T-helper 9 cell (primary cell): ENCODE data around the gene NFATC1.

Experiments
- DNase-seq: peaks from one replicate; pipeline ENCODE4 v3.0.0-alpha.2; 2020

NFATC1 gene

DNA sequence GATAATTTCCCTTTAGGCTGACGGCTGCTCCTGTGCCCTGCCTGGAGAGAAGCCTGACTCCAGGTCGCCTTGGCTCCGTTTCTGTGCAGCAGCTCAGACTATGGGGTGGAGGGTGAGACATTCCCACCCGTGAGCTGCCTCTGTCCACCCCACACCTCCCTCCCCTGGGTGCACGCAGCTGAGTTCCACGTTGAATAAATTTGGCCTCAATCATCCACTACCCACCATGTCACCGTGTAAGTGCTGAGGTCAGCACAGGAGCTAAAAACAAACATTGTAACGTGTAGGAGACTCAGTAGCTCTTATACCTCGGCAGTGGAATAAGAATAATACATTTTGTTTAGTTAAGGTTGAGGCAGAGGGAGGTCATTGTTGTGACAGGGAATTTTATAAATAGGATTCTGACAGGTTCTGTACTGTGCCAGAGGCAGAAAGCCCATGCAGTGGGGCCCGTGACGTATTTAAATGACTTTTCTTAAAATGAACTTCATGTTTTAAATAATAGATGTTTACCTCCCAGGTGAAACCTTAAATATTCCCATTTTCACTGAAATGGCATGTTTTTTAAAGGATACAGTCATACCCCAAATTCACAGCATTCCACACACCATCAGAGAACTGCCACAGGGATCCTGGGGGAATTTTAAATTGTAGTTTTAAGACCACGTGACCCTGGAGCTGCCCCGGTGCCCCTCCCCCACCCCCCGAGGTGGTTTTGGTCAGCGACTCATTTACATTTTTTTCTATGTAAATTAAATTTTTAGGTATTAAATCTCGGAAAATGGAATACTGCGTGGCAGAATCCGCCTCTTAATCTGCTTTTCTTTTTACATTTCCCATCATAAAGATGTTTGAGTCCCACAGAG is 50.2 kb downstream of the NFATC1 start:
- no peak for DNase-seq

DNA sequence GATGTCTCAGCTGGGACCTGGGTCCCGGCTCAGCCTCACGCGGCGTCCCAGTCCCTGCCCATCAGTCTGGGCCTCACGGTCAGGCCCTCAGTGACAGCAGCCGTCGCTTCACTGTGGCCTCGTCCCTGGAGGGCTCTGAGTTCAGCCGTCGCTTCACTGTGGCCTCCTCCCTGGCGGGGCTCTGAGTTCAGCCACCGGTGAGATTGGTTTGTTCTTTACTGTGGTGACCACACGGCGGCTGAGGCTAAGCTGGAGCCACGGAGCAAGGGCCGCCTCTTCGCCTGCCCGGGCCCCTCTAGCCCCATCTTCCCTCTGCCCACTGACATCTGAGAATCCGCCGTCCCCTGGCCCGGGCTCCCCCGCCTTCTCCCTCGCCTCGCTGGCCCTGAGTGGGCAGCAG is 51.2 kb downstream of the NFATC1 start:
- DNase-seq: no peak

DNA sequence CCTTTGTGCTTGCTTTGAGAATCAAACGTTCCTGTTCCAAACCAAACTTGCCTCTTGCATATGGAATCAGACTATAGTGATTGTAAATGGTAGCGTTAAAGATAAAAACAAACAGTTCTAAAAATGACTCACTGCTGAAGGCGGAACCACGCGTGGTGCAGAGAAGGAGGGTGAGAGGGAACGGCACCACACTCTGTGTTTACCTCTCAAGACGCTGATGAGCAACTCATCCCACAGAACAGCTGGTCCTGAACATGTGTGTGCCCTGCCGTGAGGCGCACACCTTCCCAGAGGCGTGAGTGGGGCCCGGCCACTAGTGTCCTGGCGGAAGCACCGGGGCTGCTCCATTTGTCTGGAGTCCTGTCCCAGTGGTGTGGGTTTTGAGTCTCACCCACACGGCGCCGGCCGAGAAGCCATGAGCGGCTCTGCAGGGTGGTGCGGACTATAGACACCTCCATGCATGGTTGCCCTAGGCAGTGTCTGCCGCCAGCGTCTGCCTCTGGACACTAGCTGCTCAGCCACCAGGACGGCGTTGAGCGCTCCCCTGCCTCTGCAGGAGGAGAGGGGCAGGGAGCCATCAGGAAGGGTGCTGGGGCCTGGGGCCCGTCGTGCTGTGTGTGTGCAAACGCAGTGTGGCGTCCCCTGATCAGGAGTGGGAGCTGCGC is 52.1 kb downstream of the NFATC1 start:
- no peak for DNase-seq

DNA sequence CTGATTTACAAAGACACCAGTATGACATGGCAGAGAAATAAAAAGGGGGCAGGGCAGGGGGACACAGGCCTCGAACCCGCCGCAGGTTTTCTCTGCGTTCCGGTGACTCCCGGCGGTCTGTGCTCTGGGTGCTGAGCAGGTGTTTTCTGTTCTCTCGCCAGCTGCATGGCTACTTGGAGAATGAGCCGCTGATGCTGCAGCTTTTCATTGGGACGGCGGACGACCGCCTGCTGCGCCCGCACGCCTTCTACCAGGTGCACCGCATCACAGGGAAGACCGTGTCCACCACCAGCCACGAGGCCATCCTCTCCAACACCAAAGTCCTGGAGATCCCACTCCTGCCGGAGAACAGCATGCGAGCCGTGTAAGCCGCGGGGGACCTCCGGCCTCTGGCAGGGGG is 52.9 kb downstream of the NFATC1 start:
- no peak for DNase-seq

DNA sequence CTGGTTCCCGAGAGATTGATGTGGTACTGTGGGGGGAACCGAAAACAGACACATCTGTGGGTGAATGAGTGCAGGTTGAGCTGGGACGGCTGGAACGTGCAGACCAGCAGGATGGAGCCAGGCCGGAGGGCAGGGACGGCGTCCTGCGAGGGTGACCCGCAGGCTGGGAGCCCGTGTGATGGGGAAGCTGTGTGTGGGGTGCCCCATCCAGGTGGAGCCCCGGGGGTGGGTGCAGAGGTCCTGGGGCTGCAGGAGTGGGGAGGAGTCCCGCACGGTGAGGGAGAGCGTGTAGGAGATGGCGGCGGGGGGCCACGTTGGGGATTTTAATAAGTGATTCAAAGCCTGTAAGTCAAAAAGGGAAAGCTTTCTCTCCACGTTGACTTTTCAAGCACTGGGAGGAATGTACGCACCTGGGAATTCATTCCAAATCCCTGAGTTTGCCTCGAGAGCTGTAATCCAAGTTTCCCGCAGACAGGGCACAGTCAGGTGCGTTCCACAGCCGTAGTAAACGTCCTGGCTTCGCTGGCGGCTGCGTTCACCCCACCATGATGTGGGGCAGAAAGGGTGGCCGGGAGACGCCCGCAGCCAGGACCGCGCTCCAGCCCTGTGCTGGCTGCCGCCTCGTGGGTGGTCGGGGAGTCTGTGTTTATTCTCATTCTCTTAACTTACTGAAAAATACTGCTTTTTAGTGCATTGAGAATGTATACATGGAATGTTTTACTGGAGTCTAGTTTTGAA is 54.0 kb downstream of the NFATC1 start:
- DNase-seq: no peak

DNA sequence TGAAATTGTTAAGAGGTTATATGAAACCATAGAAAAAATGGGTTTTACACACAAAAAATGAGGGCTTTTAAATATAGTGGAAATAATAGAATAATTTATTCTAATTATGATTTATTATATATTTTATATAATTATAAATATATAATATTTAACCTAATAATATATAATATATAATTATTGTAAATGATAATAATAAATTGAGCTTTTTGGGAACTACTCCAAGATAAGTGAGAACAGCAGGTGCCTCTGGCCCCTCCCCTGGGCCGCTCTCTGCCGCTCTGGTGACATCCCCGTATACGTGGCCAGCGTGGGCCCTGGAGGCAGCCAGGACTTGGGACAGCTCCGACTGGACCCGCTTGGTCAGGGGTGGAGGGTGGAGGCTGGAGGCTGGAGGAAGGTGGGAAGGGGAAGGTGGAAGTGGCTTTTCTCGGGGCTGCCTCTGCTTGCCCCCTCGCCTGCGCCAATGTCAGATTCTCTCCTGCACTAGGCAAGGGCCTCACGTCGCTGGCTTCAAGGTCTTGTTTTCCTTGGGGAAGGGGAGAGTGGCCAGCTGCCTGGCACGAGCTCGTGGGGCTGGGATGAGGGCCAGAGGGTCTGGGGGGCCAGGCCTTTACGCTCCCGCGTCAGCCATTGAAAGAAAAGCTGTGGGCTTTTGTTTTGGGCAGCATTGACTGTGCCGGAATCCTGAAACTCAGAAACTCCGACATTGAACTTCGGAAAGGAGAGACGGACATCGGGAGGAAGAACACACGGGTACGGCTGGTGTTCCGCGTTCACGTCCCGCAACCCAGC is 54.8 kb downstream of the NFATC1 start:
- no peak for DNase-seq

- no peak for DNase-seq
These were observed 55.8 kb downstream of the NFATC1 start for GRCh38 chr18:79451237-79452125.

GRCh38 chr18:79452190-79452990 is 56.7 kb downstream of the NFATC1 start:
- no peak for DNase-seq

GRCh38 chr18:79452991-79453645 is 57.4 kb downstream of the NFATC1 start:
- DNase-seq: no peak

DNA sequence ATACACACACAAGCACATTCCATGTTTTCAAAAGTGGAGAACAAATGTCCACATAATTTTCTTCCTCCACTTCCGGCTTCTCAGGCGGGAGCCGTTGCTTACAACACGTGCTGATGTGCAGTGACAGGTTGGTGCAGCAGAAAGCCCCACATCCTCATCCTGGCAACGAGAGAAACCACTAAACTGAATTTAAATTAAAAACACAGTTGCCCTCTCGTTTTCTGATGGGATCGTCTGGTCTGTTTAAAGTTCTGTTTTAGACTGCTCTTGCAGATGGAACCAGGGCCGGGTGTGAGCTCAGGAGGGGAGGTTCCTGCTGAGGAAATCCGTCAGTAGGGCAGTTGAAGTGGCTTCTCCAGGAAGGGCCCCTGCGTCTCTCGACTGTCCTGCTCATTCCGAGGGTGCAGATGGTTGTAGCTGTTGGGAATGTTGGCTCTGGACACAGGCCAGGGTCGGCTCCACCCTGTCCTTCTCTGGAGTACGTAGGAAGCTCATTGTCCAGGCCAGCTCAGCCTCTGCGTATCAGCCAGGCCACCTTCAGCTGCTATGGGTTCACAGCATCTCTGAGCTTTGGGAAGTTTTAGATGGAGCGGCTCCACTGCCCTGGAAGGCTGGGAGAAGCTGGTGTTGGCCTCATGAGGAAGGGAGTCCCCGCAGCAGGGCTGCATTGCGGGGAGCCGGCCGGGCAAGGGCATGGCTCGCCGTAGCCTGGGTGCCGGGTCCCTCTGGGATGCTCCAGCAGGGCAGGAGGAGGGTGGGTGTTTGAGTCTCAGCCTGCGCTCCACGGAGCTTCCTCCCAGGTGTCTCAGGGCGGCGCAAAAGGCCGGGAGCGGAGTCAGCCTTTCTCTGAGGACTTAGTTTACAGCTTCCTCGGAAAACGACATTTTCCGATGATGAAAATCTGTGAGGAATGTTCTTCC is 58.3 kb downstream of the NFATC1 start:
- DNase-seq: no peak

DNA sequence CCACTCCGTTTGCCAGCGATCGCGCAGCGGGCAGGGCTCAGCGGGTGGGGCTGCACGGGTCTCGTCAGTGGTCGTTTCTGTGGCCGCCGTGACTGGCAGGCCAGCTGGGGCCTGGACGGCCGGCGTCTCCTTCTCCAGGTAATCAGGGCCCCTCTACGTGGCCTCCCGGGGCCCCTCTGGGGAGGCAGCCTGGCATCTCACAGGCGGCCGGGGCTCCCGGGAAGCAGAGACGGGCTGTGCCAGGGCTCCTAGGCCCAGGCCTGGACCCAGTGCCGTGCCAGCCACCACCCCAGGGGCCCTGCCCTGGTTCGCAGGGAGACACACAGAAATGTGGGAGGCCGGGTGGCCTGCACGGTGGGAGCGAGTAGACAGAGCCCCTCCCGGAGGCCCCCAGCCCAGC is 59.5 kb downstream of the NFATC1 start:
- DNase-seq: no peak

DNA sequence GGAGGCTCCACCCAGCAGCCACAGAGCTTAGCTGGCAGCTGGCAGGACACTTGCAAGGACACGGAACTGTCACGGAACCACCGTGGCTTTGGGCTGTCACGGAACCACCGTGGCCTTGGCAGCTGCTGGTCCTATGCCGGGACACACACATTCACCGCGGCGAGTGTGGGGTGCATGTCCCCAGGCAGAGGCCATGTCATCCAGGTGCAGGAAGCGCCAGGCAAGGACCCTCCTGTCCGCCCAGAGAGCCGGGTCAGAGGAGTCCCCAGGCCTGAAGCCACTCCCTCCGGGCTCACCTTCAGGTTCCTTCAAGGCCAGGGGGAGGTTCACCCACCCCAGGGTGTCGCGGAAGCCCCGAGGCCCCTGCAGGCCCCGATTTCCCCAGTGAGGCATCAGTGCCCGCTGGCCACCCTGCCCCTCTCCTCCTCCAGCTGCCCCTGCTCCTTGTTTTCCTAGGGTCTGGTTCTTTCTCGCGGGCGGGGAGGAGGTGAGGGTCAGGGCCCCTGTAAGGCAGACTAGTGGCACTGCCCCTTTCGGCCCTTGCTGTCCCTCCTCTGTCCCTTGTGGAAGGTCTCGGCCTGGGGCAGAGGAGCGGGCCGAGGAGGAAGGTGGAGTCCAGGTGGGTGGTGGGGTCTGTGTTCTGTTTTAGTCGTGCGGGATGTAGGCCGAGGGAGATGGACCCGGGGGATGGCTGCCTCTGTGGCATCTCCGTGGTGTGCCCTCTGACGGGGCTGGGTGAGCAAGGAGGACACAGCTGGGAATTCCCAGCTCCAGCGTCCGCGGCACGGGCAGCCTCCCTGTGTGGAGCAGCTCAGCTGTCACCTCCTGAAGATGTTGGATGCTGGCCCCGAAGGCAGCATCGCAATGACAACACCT is 60.6 kb downstream of the NFATC1 start:
- DNase-seq: no peak

GRCh38 chr18:79457239-79457638 is 61.5 kb downstream of the NFATC1 start:
- no peak for DNase-seq

DNA sequence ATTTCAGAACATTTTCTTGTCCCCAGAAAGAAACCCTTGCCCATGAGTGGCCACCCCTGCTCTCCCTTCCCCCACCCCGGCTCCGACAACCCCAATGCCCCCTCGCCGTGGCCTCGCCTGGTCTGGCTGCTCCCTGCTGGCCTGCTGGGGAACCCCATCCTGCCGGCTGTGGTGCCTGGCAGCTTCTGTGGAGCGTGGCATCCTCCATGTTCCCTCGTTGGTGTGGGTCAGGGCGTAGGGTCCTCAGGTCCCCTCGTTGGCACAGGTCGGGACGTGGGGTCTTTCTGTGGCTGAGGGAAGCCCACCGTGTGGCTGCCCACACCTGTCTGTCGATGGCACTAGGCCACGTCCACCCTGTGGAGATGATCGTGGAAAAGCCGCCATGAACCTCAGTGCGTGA is 61.9 kb downstream of the NFATC1 start:
- no peak for DNase-seq

GRCh38 chr18:79458131-79458838 is 62.6 kb downstream of the NFATC1 start:
- no peak for DNase-seq

GRCh38 chr18:79458917-79459803 is 63.4 kb downstream of the NFATC1 start:
- DNase-seq: no peak
